Measurements from ENCODE around the gene MYOG.

GRCh38 chr1:203128716-203129500 is 43.1 kb upstream of the MYOG start:
- TF ChIP-seq CTCF (IDR thresholded peaks at IDR 0.05; ENCODE audit: low read depth, low read length) (no peak), POLR2A (IDR thresholded peaks at IDR 0.05; ENCODE audit: extremely low read depth, insufficient read length) (no peak)

All from NB4 (cell line).